HUDEP-2 (cell line): ENCODE results near the gene PAK1.

Source experiments
- DNase-seq, 76 experiments: peaks; one replicate each; lab custom pipeline; 2025; ENCODE audit not compliant: unreplicated experiment in 76 of 76; lab: John Stamatoyannopoulos, UW

The PAK1 gene

GRCh38 chr11:77379934-77380333 lies 94.0 kb downstream of the PAK1 start:
- no peak for DNase-seq

DNA sequence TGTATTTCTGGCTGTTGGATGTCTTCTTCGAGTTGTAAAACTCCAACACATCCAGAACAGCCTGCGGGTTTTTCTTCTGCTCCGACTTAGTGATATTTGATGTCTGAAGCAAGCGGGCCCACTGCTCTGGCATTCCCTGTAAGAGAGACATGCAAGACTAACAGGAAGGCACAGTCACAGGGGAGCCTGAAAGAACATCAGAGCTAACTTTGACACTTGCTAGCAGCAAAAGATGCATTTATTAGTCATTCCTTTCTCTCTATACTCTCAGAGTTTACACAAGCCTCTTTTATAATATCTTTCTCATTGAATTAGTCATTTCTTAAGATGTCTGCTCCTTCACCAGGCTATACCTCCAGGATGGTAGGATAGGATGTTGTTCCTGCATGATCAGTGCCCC lies 94.6 kb downstream of the PAK1 start:
- no peak for DNase-seq

- DNase-seq = no peak
Observed at GRCh38 chr11:77377734-77378133, 96.2 kb downstream of the PAK1 start.

- DNase-seq = no peak
Observed at GRCh38 chr11:77375107-77375506, 98.8 kb downstream of the PAK1 start.

- no peak for DNase-seq
Observed at GRCh38 chr11:77374611-77375031, 99.3 kb downstream of the PAK1 start.

GRCh38 chr11:77374108-77374507 lies 99.8 kb downstream of the PAK1 start:
- DNase-seq = no peak

DNA sequence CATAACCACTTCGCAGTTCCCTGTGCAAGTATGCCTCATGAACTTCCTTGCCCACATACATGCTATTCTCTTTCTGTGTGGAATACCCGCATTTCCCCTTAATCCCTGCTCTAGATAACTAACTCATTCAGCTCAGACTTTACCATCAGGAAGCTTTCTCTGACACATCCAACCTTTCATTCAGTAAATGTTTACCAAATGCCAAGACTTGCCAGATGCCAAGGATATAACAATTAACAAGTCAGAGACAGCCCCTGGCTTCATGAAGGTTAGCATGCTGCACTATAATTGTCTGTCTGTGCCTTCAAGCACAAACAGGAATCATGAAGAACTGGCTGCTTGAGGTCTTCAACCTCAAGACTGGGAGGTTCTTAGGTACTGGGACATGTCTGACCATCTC lies 101.2 kb downstream of the PAK1 start:
- no peak for DNase-seq

- DNase-seq = no peak
Observed at GRCh38 chr11:77371646-77372045, 102.2 kb downstream of the PAK1 start.

- DNase-seq = no peak
Observed at GRCh38 chr11:77370217-77370616, 103.7 kb downstream of the PAK1 start.

DNA sequence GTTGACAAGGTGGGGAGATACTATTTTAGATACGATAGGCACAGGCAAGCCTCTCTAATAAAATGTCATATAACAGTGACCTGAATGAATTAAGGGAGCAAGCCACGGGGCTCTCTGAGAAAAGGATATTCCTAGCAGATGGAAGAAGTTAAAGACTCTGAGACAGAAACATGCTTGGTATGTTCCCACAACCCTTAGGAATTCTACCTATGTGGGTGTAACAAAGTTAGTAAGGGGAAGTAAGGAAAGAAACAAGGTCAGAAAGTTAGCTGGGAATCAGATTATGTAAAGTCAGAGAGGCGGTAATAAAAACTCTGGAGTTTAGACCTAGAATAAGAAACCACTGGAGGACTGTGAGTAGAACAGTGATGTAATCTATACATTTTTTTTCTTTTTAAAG lies 112.7 kb downstream of the PAK1 start:
- no peak for DNase-seq

DNA sequence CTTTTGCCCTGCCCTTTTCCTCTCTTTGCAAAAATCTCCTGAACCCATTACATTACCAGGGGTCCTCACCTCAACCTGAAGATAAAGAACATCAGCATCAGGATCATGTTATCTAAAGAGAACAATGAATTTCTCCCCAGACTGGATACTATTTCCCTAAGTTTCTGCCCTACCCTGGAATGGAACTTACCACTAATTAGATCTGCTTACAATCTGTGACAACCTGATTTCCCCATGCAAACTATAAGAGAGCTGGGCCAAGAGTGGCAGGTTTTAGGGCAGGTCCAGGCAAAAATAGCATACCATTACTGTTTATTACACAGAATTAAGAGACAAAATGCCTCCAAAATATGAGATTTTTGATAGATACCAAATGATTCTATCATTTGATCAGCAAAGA lies 114.4 kb downstream of the PAK1 start:
- DNase-seq = no peak

DNA sequence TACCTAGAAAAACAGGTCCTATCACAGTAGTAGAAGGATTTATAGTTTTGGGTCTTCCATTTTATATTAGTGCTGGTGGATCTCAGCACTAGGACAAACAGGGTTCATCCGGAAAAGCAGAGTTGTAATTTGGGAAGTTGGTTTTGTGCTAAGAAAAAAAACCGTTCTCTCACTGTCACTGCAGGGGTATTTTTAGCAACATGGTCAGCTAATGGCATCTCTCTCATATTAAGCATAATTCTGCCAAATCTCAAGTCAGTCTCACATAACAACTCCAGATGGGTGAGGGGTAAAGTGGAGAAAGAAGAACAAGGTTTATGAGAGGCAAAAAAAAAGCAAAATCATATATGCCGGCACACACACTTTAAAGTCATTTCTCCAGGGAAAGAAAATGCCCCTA lies 120.8 kb downstream of the PAK1 start:
- DNase-seq = no peak

DNA sequence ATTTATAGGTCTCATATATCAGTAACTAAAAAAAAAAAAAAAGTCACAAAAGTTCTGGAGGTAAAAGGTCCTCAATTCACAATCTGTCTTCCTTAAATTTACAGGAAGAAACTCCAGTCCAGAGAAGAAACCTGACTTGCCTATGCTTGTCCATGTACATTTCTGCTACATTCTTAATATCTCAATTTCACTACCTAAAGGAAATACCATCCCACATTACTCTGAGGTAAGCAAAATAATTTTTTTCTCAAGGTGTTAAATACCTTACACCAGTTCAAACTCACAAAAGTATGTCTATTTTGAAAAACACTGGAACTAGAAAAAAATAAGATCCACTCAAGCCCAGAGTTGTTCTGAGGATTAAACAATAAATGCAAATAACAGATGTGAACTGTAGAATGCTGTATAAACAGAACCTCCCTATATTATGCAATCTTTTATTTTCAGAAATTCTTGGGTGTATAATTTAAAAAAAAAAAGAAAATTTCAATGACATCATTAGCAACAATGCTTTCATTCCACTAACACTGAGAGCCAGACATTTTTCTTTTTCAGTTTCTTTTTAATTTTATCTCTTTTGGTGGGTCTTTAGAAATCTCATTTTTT lies 122.5 kb downstream of the PAK1 start:
- no peak for DNase-seq

- DNase-seq = no peak
Observed at GRCh38 chr11:77347948-77348347, 125.9 kb downstream of the PAK1 start.

DNA sequence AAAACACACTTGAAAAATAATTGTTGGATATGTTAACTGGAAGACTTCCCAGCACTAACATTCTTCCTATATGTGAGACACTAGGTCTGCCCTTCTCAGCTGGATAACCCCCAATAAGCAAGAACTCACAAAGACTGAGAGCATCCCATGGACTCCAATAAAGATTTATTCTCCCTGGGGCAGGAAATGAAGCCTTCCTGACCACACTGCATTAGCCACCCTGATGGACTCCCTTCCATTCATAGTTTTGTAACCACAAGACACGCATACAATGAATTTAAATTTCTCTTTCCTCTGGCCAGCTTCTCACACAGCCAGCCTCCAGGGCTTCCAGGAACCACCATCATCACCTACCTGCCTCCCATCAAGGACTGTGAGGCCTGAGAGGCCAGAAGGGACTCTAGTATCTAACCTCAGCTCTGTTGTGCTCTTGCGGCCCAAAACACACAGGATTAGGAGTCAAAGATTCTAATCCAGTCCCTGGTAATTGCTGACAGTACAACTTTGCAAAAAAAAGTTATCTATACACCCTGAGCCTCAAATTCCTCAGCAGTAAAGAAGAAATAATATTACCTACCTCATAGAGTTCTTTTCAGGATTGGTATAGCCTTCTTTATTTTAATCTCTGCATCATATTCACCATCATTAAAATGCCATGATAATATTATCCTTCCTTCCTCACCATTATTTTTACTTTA lies 126.8 kb downstream of the PAK1 start:
- no peak for DNase-seq

DNA sequence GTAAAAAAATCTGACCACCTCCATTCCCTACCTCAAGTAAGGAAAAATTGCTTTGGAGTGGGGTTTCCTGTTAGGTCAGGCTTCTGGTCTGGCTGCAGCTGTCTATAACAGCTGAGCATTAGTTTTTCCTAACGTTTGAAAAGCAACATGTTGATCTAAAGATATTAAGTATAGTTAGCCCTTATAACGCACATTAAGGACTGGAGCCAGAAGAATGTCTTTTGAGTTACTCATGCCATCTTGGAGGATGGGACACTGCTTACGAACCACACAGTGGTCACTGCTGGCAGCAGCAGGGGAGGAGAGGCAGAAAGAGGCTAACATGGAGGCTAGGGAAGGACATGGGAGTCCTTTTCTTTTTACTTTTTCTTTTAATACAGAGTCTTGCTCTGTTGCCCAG lies 128.3 kb downstream of the PAK1 start:
- DNase-seq = no peak

DNA sequence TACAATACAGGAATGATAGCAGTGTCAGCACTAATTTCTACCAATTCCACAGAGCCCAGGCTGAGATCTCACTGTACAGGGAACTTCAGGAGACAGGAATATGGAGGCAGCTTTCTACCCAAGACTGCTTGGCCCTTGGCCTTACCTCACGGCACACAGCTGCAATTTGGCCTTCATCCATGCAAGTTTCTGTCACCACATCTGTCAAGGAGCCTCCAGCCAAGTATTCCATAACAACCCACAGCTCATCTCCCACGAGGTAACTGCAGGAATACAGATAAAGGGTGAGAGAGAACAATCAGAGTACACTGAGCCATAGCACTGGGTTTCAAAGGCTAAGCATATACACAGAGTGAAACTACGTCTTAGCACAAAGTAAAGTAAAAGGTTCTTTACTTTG lies 133.4 kb downstream of the PAK1 start:
- no peak for DNase-seq

- no peak for DNase-seq
Observed at GRCh38 chr11:77332259-77332658, 141.6 kb downstream of the PAK1 start.

GRCh38 chr11:77325159-77325558 lies 148.7 kb downstream of the PAK1 start:
- no peak for DNase-seq

- no peak for DNase-seq
Observed at GRCh38 chr11:77324508-77324907, 149.4 kb downstream of the PAK1 start.

GRCh38 chr11:77322926-77323590 lies 150.8 kb downstream of the PAK1 start:
- no peak for DNase-seq

GRCh38 chr11:77322506-77322905 lies 151.4 kb downstream of the PAK1 start:
- DNase-seq = no peak
